ENCODE results near the gene MAPKAPK2. TPM values are rescaled to one million over a fixed set of nuclear protein-coding genes. Genes with fewer than 3 reads are reported as not detected.

The MAPKAPK2 gene
- total RNA-seq, 1 donor from 2014 or later, result 51.1 TPM

DNA sequence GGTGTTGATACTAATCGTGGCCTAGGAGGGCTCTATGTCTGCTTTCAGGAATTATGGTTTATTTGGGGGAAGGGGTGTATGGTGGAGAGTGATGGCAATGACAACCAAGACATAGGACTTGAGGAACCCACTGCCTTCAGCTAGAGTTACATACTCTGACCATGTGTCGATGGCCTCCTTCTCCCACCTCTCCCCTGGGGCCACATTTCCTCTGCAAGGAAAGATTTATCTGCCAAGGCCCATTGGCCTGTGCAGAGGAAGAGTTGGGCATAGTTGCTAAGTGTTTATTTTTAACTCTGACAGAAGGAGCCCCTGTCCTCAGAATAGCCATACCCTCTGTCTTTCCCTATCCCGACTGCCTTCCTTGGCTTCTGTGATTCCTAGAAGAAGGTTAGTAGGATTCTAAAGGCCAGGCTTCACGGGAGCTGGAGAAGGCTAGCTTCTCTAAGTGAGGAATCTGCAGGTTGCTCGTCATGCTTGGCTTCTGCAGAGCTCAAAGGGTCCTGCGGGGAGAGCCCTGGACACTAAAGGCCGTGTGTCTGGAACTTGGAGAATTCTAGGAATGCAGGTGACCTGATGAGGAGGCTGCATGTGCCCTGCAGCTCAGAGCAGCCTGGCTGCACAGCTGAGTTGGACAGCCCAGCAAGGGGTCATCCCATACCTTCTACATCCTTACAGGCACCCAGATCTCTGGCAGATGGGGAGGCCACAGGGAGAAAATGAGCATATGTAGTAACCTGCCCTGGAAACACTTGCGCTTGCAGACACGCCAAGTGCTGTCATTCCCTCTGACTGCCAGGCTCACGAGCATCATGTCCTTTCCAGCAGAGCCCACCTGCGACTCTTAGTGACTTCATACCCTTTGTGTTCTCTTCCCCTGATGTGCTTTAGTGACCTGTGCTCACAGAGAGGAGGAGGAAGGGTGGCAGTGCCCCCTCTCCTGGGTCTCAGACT, 9.7 kb downstream of the MAPKAPK2 start:
- no peak overlapping the region for H3K4me3 ChIP-seq
- no peak for DNase-seq (ENCODE audit: extremely low spot score in 2 of 2)
- intact Hi-C loops (cut with DNase I), result no loop called here
- H3K36me3 ChIP-seq, result no peaks in the 10 kb centered on the region
- TF ChIP-seq, protein P1, sequence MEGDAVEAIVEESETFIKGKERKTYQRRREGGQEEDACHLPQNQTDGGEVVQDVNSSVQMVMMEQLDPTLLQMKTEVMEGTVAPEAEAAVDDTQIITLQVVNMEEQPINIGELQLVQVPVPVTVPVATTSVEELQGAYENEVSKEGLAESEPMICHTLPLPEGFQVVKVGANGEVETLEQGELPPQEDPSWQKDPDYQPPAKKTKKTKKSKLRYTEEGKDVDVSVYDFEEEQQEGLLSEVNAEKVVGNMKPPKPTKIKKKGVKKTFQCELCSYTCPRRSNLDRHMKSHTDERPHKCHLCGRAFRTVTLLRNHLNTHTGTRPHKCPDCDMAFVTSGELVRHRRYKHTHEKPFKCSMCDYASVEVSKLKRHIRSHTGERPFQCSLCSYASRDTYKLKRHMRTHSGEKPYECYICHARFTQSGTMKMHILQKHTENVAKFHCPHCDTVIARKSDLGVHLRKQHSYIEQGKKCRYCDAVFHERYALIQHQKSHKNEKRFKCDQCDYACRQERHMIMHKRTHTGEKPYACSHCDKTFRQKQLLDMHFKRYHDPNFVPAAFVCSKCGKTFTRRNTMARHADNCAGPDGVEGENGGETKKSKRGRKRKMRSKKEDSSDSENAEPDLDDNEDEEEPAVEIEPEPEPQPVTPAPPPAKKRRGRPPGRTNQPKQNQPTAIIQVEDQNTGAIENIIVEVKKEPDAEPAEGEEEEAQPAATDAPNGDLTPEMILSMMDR (IDR thresholded peaks at IDR 0.05), result no peak
- no peak for TF ChIP-seq POLR2A (IDR thresholded peaks at IDR 0.05)
- TF ChIP-seq POLR2AphosphoS5 (IDR thresholded peaks at IDR 0.05; ENCODE audit: insufficient read depth in 1 of 2, low read depth in 1 of 2), result no peak
- no peaks in the 10 kb centered on the region for H3K27me3 ChIP-seq
- no peak overlapping the region for H3K27ac ChIP-seq
- H3K4me1 ChIP-seq, result peaks cover 97% of the 10 kb centered on the region
- no peaks in the 10 kb centered on the region for H3K9me3 ChIP-seq

DNA sequence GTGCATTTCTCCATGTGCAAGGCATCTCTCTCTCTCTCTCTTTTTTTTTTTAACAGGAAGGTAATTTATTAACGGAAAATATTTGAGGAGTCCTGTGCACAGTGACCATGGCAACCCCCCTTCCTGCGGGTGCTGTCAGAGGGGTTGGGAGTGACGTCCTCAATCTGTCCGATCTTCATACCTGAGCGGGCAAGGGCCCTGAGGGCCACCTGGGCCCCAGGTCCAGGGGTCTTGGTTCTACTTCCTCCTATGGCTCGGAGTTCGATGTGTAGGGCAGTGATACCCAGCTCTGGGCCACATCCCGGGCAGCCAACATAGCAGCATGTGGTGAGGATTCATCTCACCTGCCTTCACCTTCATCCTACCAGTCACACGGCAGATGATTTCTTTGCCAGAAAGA, 11.0 kb downstream of the MAPKAPK2 start:
- Histone ChIP-seq H3K27ac (no peak overlapping the region), H3K36me3 (no peaks in the 10 kb centered on the region), H3K4me1 (peaks cover 97% of the 10 kb centered on the region), H3K9me3 (no peaks in the 10 kb centered on the region), H3K27me3 (no peaks in the 10 kb centered on the region), H3K4me3 (no peak overlapping the region)
- no peak for DNase-seq (ENCODE audit: extremely low spot score in 2 of 2)
- TF ChIP-seq POLR2AphosphoS5 (IDR thresholded peaks at IDR 0.05; ENCODE audit: insufficient read depth in 1 of 2, low read depth in 1 of 2) (no peak), POLR2A (IDR thresholded peaks at IDR 0.05) (no peak)
- TF ChIP-seq, protein P1 (IDR thresholded peaks at IDR 0.05), result no peak
- intact Hi-C loops (cut with DNase I), result no loop called here

GRCh38 chr1:206696812-206697585, 12.3 kb downstream of the MAPKAPK2 start:
- no peaks in the 10 kb centered on the region for H3K36me3 ChIP-seq
- no peak overlapping the region for H3K27ac ChIP-seq
- DNase-seq (ENCODE audit: extremely low spot score in 2 of 2), result no peak
- no peaks in the 10 kb centered on the region for H3K27me3 ChIP-seq
- intact Hi-C loops (cut with DNase I), result no loop called here
- no peaks in the 10 kb centered on the region for H3K9me3 ChIP-seq
- H3K4me3 ChIP-seq, result no peak overlapping the region
- TF ChIP-seq, protein P1 (IDR thresholded peaks at IDR 0.05), result no peak
- no peak for TF ChIP-seq POLR2A (IDR thresholded peaks at IDR 0.05)
- no peak for TF ChIP-seq POLR2AphosphoS5 (IDR thresholded peaks at IDR 0.05; ENCODE audit: insufficient read depth in 1 of 2, low read depth in 1 of 2)
- H3K4me1 ChIP-seq, result peaks cover 88% of the 10 kb centered on the region

DNA sequence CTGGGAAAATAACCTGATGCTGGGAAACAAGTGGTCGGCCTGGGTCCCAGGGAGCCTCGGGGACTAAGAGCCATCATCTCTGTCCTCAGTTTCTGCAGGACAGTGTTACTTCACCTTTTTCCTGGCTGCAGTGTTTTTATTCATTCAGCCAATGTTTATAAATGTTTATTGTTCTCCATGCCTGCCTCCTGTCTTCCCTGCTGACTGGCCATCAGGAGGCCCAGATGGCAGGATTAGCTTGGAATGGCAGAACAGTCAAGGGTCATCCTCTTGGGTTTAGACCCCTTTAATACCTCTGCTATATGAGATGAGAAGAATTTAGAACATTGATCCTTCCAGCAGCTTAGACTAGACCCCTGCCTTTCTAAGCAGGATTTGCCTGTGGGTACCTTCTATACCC, 13.3 kb downstream of the MAPKAPK2 start:
- DNase-seq (ENCODE audit: extremely low spot score in 2 of 2), result no peak
- H3K27ac ChIP-seq, result no peak overlapping the region
- H3K9me3 ChIP-seq, result no peaks in the 10 kb centered on the region
- H3K36me3 ChIP-seq, result no peaks in the 10 kb centered on the region
- H3K4me3 ChIP-seq, result no peak overlapping the region
- H3K27me3 ChIP-seq, result no peaks in the 10 kb centered on the region
- TF ChIP-seq, protein P1 (IDR thresholded peaks at IDR 0.05), result no peak
- no peak for TF ChIP-seq POLR2AphosphoS5 (IDR thresholded peaks at IDR 0.05; ENCODE audit: insufficient read depth in 1 of 2, low read depth in 1 of 2)
- no peak for TF ChIP-seq POLR2A (IDR thresholded peaks at IDR 0.05)
- intact Hi-C loops (cut with DNase I), result no loop called here
- peaks cover 83% of the 10 kb centered on the region for H3K4me1 ChIP-seq
